ENCODE results near the gene EPB42. TPM values are rescaled to one million over a fixed set of nuclear protein-coding genes. Genes with fewer than 3 reads are reported as not detected.

EPB42 gene
- total and polyA plus RNA-seq, 10 donors = 0.11 to 31.5 (median 1.6) TPM

GRCh38 chr15:43210807-43211206 is 10.0 kb downstream of the EPB42 start:
- H3K27ac ChIP-seq = no peak overlapping the region
- TF ChIP-seq CTCF (IDR thresholded peaks at IDR 0.05 in 8 of 11, conservative IDR thresholded peaks at IDR 0.05 in 3 of 11) = no peak
- no peak for TF ChIP-seq POLR2AphosphoS5 (IDR thresholded peaks at IDR 0.05)
- no peak for TF ChIP-seq POLR2A (IDR thresholded peaks at IDR 0.05)
- H3K4me3 ChIP-seq = no peak overlapping the region
- no peaks in the 10 kb centered on the region for H3K36me3 ChIP-seq
- intact Hi-C loops (cut with DNase I; ENCODE audit: low total_unique reads) = no loop called here
- no peaks in the 10 kb centered on the region for H3K9me3 ChIP-seq
- H3K27me3 ChIP-seq (replicated peaks in 1 of 7) = peaks cover 0 to 31% (median 0%) of the 10 kb centered on the region in 7 donors
- DNase-seq = no peak
- WGBS, 5 donors = 74 to 90% (median 79%) methylated on average over 9 of the region's 9 CpGs
- H3K4me1 ChIP-seq = no peaks in the 10 kb centered on the region

- no peaks in the 10 kb centered on the region for H3K9me3 ChIP-seq
- no peaks in the 10 kb centered on the region for H3K4me1 ChIP-seq
- H3K4me3 ChIP-seq = no peak overlapping the region
- TF ChIP-seq POLR2AphosphoS5 (IDR thresholded peaks at IDR 0.05) = no peak
- TF ChIP-seq CTCF (IDR thresholded peaks at IDR 0.05 in 8 of 11, conservative IDR thresholded peaks at IDR 0.05 in 3 of 11) = no peak
- no peak for TF ChIP-seq POLR2A (IDR thresholded peaks at IDR 0.05)
- no peaks in the 10 kb centered on the region for H3K36me3 ChIP-seq
- WGBS, 5 donors = 83 to 90% (median 88%) methylated on average over 15 of the region's 15 CpGs
- H3K27ac ChIP-seq = no peak overlapping the region
- DNase-seq = no peak
- peaks cover 0 to 31% (median 0%) of the 10 kb centered on the region in 7 donors for H3K27me3 ChIP-seq (replicated peaks in 1 of 7)
- intact Hi-C loops (cut with DNase I; ENCODE audit: low total_unique reads) = no loop called here
Observed at GRCh38 chr15:43210172-43210745, 10.6 kb downstream of the EPB42 start.

- Histone ChIP-seq H3K4me1 (no peaks in the 10 kb centered on the region), H3K27ac (no peak overlapping the region), H3K27me3 (replicated peaks in 1 of 7) (peaks cover 0 to 31% (median 0%) of the 10 kb centered on the region in 7 donors), H3K36me3 (no peaks in the 10 kb centered on the region), H3K9me3 (no peaks in the 10 kb centered on the region), H3K4me3 (no peak overlapping the region)
- DNase-seq = no peak
- intact Hi-C loops (cut with DNase I; ENCODE audit: low total_unique reads) = no loop called here
- WGBS, 5 donors = 73 to 82% (median 76%) methylated on average over 6 to 13 of the region's 13 CpGs
- TF ChIP-seq POLR2AphosphoS5 (IDR thresholded peaks at IDR 0.05) (no peak), CTCF (IDR thresholded peaks at IDR 0.05 in 8 of 11, conservative IDR thresholded peaks at IDR 0.05 in 3 of 11) (no peak), POLR2A (IDR thresholded peaks at IDR 0.05) (no peak)
Observed at GRCh38 chr15:43209059-43209824, 11.6 kb downstream of the EPB42 start.
